SK-N-SH (cell line): ENCODE results near the gene PPP2R5D. TPM values are rescaled to one million over a fixed set of nuclear protein-coding genes. Genes with fewer than 3 reads are reported as not detected.

Experiments used
- CTCF ChIA-PET: fragments of 300-600, 350-600 bp; formaldehyde crosslinking; extraction: SDS; loops from one replicate; lab custom pipeline; 2021; lab: Yijun Ruan, JAX
- POLR2A ChIA-PET: fragments of 350-600 bp; sonication (Branson Sonifier 250); formaldehyde crosslinking; extraction: SDS; loops from one replicate; lab custom pipeline; 2020; ENCODE audit warnings: antibody characterized with exemption, inconsistent platforms; lab: Yijun Ruan, JAX
- DNase-seq: peaks from one replicate; pipeline ENCODE4 v3.0.0; 2012
- H2AFZ ChIP-seq: fragments of 200-600 bp; sonication (generic); 2 replicates; pipeline ENCODE4 v1.8.1; 2016; ENCODE audit warnings: antibody characterized with exemption, mild to moderate bottlenecking, low read depth
- H3F3A ChIP-seq: fragments of 200-600 bp; sonication (generic); replicated peaks from 2 replicates; pipeline ENCODE3; 2016; ENCODE audit warnings: antibody characterized with exemption, mild to moderate bottlenecking; ENCODE audit not compliant: insufficient read depth
- H3K27ac ChIP-seq, 2 experiments: fragments of 200-500 bp in 1 of 2; fragments of 200-600 bp in 1 of 2; sonication (Bioruptor generic) in 1 of 2; sonication (generic), shearing (Covaris generic) in 1 of 2; 2 replicates each; pipeline versions ENCODE4 v1.5.1 to v1.6.1; 2014 to 2016; ENCODE audit warnings: low read depth in 2 of 2, inconsistent platforms in 1 of 2, low read length in 1 of 2, mild to moderate bottlenecking in 1 of 2, mixed read lengths in 1 of 2
- H3K27me3 ChIP-seq: fragments of 200-600 bp; sonication (generic), shearing (Covaris generic); 2 replicates; pipeline ENCODE4 v1.6.1; 2016; ENCODE audit warnings: mixed run types; ENCODE audit not compliant: insufficient read depth
- H3K36me3 ChIP-seq, 2 experiments: fragments of 200-500 bp in 1 of 2; fragments of 200-600 bp in 1 of 2; sonication (Bioruptor generic) in 1 of 2; sonication (generic) in 1 of 2; replicated peaks in 1 of 2; 2 replicates each; pipeline versions ENCODE3 to v1.5.1; 2014 to 2016; ENCODE audit warnings: low read length in 1 of 2, mild to moderate bottlenecking in 1 of 2; ENCODE audit not compliant: insufficient read depth in 2 of 2, control insufficient read depth in 1 of 2
- H3K4me1 ChIP-seq, 2 experiments: fragments of 200-500 bp in 1 of 2; fragments of 200-600 bp in 1 of 2; sonication (Bioruptor generic) in 1 of 2; sonication (generic), shearing (Covaris generic) in 1 of 2; 2 replicates each; pipeline versions ENCODE4 v1.5.1 to v1.6.1; 2014 to 2016; ENCODE audit warnings: low read depth in 1 of 2, low read length in 1 of 2, mixed run types in 1 of 2; ENCODE audit not compliant: insufficient read depth in 2 of 2, control insufficient read depth in 1 of 2
- H3K4me2 ChIP-seq: fragments of 200-600 bp; sonication (generic), shearing (Covaris generic); 2 replicates; pipeline ENCODE4 v1.6.1; 2017; ENCODE audit warnings: mixed run types
- H3K4me3 ChIP-seq, 2 experiments: fragments of 200-500 bp in 1 of 2; fragments of 200-600 bp in 1 of 2; sonication (Bioruptor generic) in 1 of 2; sonication (generic), shearing (Covaris generic) in 1 of 2; 2 replicates each; pipeline versions ENCODE4 v1.5.1 to v1.8.1; 2014 to 2016; ENCODE audit warnings: low read depth in 2 of 2, inconsistent platforms in 1 of 2, low read length in 1 of 2, mild to moderate bottlenecking in 1 of 2, mixed read lengths in 1 of 2, moderate library complexity in 1 of 2
- H3K79me2 ChIP-seq: fragments of 200-600 bp; sonication (generic); 2 replicates; pipeline ENCODE4 v1.8.1; 2017; ENCODE audit warnings: mild to moderate bottlenecking; ENCODE audit not compliant: insufficient read depth
- H3K9ac ChIP-seq: fragments of 200-600 bp; sonication (generic); 2 replicates; pipeline ENCODE4 v1.6.1; 2017; ENCODE audit warnings: mixed run types
- H3K9me2 ChIP-seq: fragments of 200-600 bp; sonication (generic); 2 replicates; pipeline ENCODE4 v1.6.1; 2017; ENCODE audit warnings: mixed run types
- H3K9me3 ChIP-seq: fragments of 200-600 bp; sonication (generic); 2 replicates; pipeline ENCODE4 v1.6.1; 2017; ENCODE audit warnings: mixed run types, mild to moderate bottlenecking, moderate library complexity
- H4K20me1 ChIP-seq: fragments of 200-600 bp; sonication (generic); 2 replicates; pipeline ENCODE4 v1.6.1; 2017; ENCODE audit warnings: mild to moderate bottlenecking, mixed run types; ENCODE audit not compliant: insufficient read depth
- CHD2 ChIP-seq: fragments of 150-350 bp; IDR thresholded peaks from 2 replicates; pipeline ENCODE4 v1.6.1; 2018; ENCODE audit warnings: low read length; ENCODE audit not compliant: partially characterized antibody
- ELF1 ChIP-seq: IDR thresholded peaks from 2 replicates; pipeline ENCODE4 v1.4.0; 2012
- EP300 ChIP-seq, 2 experiments: IDR thresholded peaks; 2 replicates each; pipeline versions ENCODE4 v1.4.0 to v1.6.1; 2012; ENCODE audit warnings: borderline replicate concordance in 1 of 2, low read depth in 1 of 2, low read length in 1 of 2
- EZH2phosphoT487 ChIP-seq: fragments of 200-600 bp; sonication (generic); IDR thresholded peaks from 2 replicates; pipeline ENCODE4 v1.6.1; 2017; ENCODE audit warnings: low read depth, mixed run types, mild to moderate bottlenecking, antibody characterized with exemption, moderate library complexity, borderline replicate concordance
- FOXJ3 ChIP-seq: sonication (generic); formaldehyde crosslinking; IDR thresholded peaks from 2 replicates; pipeline ENCODE4 v1.5.1; 2020; ENCODE audit warnings: mild to moderate bottlenecking, missing genetic modification reagents
- FOXM1 ChIP-seq: IDR thresholded peaks from 2 replicates; pipeline ENCODE4 v1.4.0; 2012; ENCODE audit warnings: low read depth, mild to moderate bottlenecking
- GABPA ChIP-seq: IDR thresholded peaks from 2 replicates; pipeline ENCODE4 v1.4.0; 2012; ENCODE audit warnings: low read depth, mild to moderate bottlenecking
- IRF3 ChIP-seq: fragments of 150-350 bp; IDR thresholded peaks from 2 replicates; pipeline ENCODE4 v1.6.1; 2016; ENCODE audit warnings: mild to moderate bottlenecking, low read depth, low read length
- MAX ChIP-seq: IDR thresholded peaks from 2 replicates; pipeline ENCODE4 v1.4.0; 2012; ENCODE audit warnings: low read depth
- MEF2A ChIP-seq: IDR thresholded peaks from 2 replicates; pipeline ENCODE4 v1.4.0; 2012; ENCODE audit warnings: low read depth, borderline replicate concordance
- NFIC ChIP-seq: IDR thresholded peaks from 2 replicates; pipeline ENCODE4 v1.4.0; 2012; ENCODE audit warnings: borderline replicate concordance
- NRF1 ChIP-seq: IDR thresholded peaks from 2 replicates; pipeline ENCODE4 v1.6.1; 2012; ENCODE audit warnings: low read depth, mild to moderate bottlenecking, low read length
- POLR2AphosphoS5 ChIP-seq: IDR thresholded peaks from 2 replicates; pipeline ENCODE4 v1.6.1; 2012; ENCODE audit warnings: low read depth, low read length
- RAD21 ChIP-seq: IDR thresholded peaks from 2 replicates; pipeline ENCODE4 v1.6.1; 2012; ENCODE audit warnings: mild to moderate bottlenecking, low read length
- TAF1 ChIP-seq: IDR thresholded peaks from 2 replicates; pipeline ENCODE4 v1.6.1; 2012; ENCODE audit warnings: low read depth, mild to moderate bottlenecking, low read length, moderate library complexity, borderline replicate concordance
- TCF12 ChIP-seq: IDR thresholded peaks from 2 replicates; pipeline ENCODE4 v1.4.0; 2012
- TEAD4 ChIP-seq: IDR thresholded peaks from 2 replicates; pipeline ENCODE4 v1.4.0; 2012; ENCODE audit warnings: mild to moderate bottlenecking, borderline replicate concordance; ENCODE audit not compliant: insufficient read depth
- USF1 ChIP-seq: IDR thresholded peaks from 2 replicates; pipeline ENCODE4 v1.4.0; 2012; ENCODE audit warnings: low read depth, borderline replicate concordance
- YY1 ChIP-seq: IDR thresholded peaks from 2 replicates; pipeline ENCODE4 v1.4.0; 2012; ENCODE audit warnings: low read depth, mild to moderate bottlenecking
- ZBTB33 ChIP-seq: IDR thresholded peaks from 2 replicates; pipeline ENCODE4 v1.4.0; 2012; ENCODE audit warnings: low read depth, borderline replicate concordance
- WGBS: methylation state at CpG from one replicate; pipeline ENCODE4 v1.1.6; 2017; ENCODE audit warnings: low lambda C conversion rate; 5-methylcytosine and 5-hydroxymethylcytosine counted together
- polyA plus RNA-seq, 3 experiments: library from polyadenylated mRNA; depleted of rRNA; stranded (reverse); fragments of >200 nt; gene quantifications; 2 replicates each; pipeline ENCODE4 v1.2.3, GENCODE V29; 2012

Gene PPP2R5D
- polyA plus RNA-seq, 1 of the 3 experiments (the other 2 are of a cell fraction): 37.6 TPM

- TF ChIP-seq ZBTB33 (no peak), POLR2AphosphoS5 (no peak; the same call in 1 of the 2 replicates), ELF1 (peak; percentile 44; the same call in 1 of the 2 replicates), FOXJ3 (CRISPR knock-in tag) (0 out of 2 replicates have a peak, but pooled peaks have one; percentile 34), NRF1 (peak; percentile 75), GABPA (peak; percentile 69), EZH2phosphoT487 (no peak), TCF12 (no peak), RAD21 (no peak), CHD2 (peak; percentile 50), YY1 (no peak), TEAD4 (no peak)
- TF ChIP-seq, all 33 proteins: peak for 12
Observed at GRCh38 chr6:43013843-43014433, 29.6 kb downstream of the PPP2R5D start, which contains the start of the genes KLHDC3 and MEA1 (continued).

GRCh38 chr6:43014434-43014909, 30.1 kb downstream of the PPP2R5D start:
- peaks cover 71% of the 10 kb centered on the region for H3K79me2 ChIP-seq
- no peak for DNase-seq
- H3K9me3 ChIP-seq: no peaks in the 10 kb centered on the region
- H3K36me3 ChIP-seq: peaks cover 31 to 54% of the 10 kb centered on the region in 2 experiments
- peak overlapping the region; percentile 47 to 81 for H3K4me3 ChIP-seq
- POLR2A ChIA-PET: interaction anchor here (0.8 to 2.3 kb wide), 10 partner anchors 31 to 159 kb away, joined by 3 to 12 read pairs (median 6); partner anchors contain the start of genes CNPY3, CUL7, KLC4 and MRPL2
- peaks cover 25% of the 10 kb centered on the region for H3F3A ChIP-seq
- CTCF ChIA-PET: interaction anchor here (0.6 to 3.6 kb wide), 6 partner anchors 9 to 214 kb away, joined by 3 to 12 read pairs (median 3); partner anchors contain the start of gene DNPH1
- H3K9me2 ChIP-seq: no peaks in the 10 kb centered on the region
- peaks cover 12% of the 10 kb centered on the region; the same call in 1 of the 2 replicates for H4K20me1 ChIP-seq
- no peaks in the 10 kb centered on the region for H3K27me3 ChIP-seq
- H3K27ac ChIP-seq: peak overlapping the region; percentile 35 to 57
- H3K4me2 ChIP-seq: peak overlapping the region; percentile 79
- no peak overlapping the region for H2AFZ ChIP-seq
- 1% methylated on average over 7 of the region's 7 CpGs for WGBS
- H3K4me1 ChIP-seq: peaks cover 3 to 36% of the 10 kb centered on the region in 2 experiments; a peak in 3 of 4 replicates
- peak overlapping the region; percentile 74 for H3K9ac ChIP-seq
- TF ChIP-seq MAX (no peak), ELF1 (no peak), EZH2phosphoT487 (no peak), TAF1 (no peak), ZBTB33 (no peak), IRF3 (no peak), MEF2A (no peak), RAD21 (no peak), USF1 (no peak), NFIC (no peak), TCF12 (no peak), FOXM1 (no peak), TEAD4 (no peak), CHD2 (no peak), EP300 (IDR thresholded peaks at IDR 0.05; ENCODE audit: borderline replicate concordance in 1 of 2, low read depth in 1 of 2, low read length in 1 of 2) (no peak), POLR2AphosphoS5 (no peak)
